Purkinje cell (primary cell): Measurements from ENCODE around the gene ATG2A. TPM values are rescaled to one million over a fixed set of nuclear protein-coding genes. Genes with fewer than 3 reads are reported as not detected.

ENCODE experiments used
- polyA plus RNA-seq: library from polyadenylated mRNA; unstranded; fragments of >200 nt; fragmentation: Nextera tagmentation; gene quantifications from 2 replicates; pipeline ENCODE4 v1.2.1, GENCODE V29; 2014

The ATG2A gene
- polyA plus RNA-seq = 0.70 and 0.73 TPM in 2 replicates

GRCh38 chr11:64916775-64917662 lies at the start of gene ATG2A:
Gene ATG2A (minus strand): TSS chr11:64917209. CDS start chr11:64917135, 74 bp downstream.

GRCh38 chr11:64935359-64936081 lies 18.5 kb upstream of the ATG2A start, which contains the start of gene GPHA2:
Gene GPHA2 (minus strand): TSS chr11:64935893. CDS start chr11:64935460, 433 bp downstream.

DNA sequence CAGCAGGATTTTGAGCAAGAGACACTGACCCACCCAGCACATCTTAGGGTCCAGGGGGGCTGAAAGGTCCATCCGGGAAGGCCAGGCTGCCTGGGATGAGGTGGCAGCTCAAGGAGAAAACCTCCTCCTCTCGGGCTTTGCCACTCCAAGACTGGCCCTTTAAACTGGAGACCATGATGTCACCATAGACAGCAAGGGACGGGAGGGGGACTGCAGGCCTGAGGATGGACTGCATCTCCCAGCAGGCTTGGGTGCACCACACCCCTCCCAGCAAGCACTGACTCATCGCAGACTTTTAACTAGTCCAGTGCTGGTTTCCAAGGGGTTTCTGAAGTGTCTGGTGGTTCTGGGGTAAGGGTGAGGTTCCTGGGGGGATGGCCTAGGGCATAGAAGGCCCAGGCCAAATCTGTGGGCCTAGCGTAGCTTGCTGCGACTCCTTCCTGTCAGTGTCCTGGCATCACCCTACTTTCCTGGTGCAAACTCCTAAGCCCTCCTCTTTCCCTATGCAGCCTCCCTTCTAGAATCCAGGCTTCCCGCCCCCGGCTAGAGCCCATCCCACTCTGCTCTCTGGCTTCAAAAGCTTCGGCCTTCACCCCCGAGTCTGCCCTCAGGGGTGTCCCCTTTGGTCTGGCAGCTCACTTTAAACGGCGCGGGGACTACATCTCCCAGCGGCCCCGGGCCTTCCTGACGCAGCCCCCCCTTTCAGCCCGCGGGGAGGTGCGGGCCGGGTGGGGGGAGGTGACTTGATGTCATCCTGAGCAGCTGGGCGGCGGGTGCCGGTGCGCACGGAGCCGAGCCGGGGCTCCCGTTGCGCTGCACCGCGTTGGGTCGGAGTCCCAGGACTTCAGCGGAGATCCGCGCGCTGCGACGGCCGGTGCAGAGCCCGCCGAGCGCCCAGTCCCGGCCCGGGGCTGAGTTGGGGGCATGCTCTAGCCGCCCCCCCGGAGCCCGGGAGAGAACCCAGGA lies 7.2 kb upstream of the ATG2A start, which contains the start of gene PPP2R5B:
Gene PPP2R5B, plus strand, starts transcription at position 746 of the 966 bp plus-strand sequence. CDS start 1,046 bp downstream, outside the sequence.

GRCh38 chr11:64878494-64879243 lies 38.3 kb downstream of the ATG2A start, which contains the start of gene EHD1:
Gene EHD1 (minus strand): TSS chr11:64878621. CDS start chr11:64878464, 157 bp downstream.

Other genes starting within 250 kb of the ATG2A start
- 1.7 and 3.1 TPM in 2 replicates for gene NRXN2, start 194.0 kb downstream of the ATG2A start, polyA plus RNA-seq
- 0.36 TPM in 1 of 2 replicates, not detected in the other for gene RASGRP2, start 173.1 kb downstream of the ATG2A start, polyA plus RNA-seq
- gene PYGM, start 157.2 kb downstream of the ATG2A start, polyA plus RNA-seq = 0.69 and 1.4 TPM in 2 replicates
- 20.3 and 21.6 TPM in 2 replicates for gene SF1, start 138.7 kb downstream of the ATG2A start, polyA plus RNA-seq
- 2.9 and 4.1 TPM in 2 replicates for gene MAP4K2, start 114.0 kb downstream of the ATG2A start, polyA plus RNA-seq
- 4.9 and 7.0 TPM in 2 replicates for gene MEN1, start 106.7 kb downstream of the ATG2A start, polyA plus RNA-seq
- gene CDC42BPG, start 72.6 kb downstream of the ATG2A start, polyA plus RNA-seq = not detected in 2 replicates
- 2.5 and 3.5 TPM in 2 replicates for gene EHD1, start 38.6 kb downstream of the ATG2A start, polyA plus RNA-seq
- 1.5 and 3.1 TPM in 2 replicates for gene PPP2R5B, start 7.5 kb upstream of the ATG2A start, polyA plus RNA-seq
- not detected in 2 replicates for gene GPHA2, start 18.7 kb upstream of the ATG2A start, polyA plus RNA-seq
- 3.6 and 3.8 TPM in 2 replicates for gene MAJIN, start 54.9 kb upstream of the ATG2A start, polyA plus RNA-seq
- gene BATF2, start 79.8 kb upstream of the ATG2A start, polyA plus RNA-seq = not detected in 2 replicates
- 42.7 and 68.3 TPM in 2 replicates for gene ARL2, start 97.0 kb upstream of the ATG2A start, polyA plus RNA-seq
- 4.7 and 7.0 TPM in 2 replicates for gene SNX15, start 110.2 kb upstream of the ATG2A start, polyA plus RNA-seq
- 1.3 and 3.6 TPM in 2 replicates for gene SAC3D1, start 124.0 kb upstream of the ATG2A start, polyA plus RNA-seq
- gene NAALADL1, start 141.3 kb upstream of the ATG2A start, polyA plus RNA-seq = not detected in 2 replicates
- 0.29 and 1.8 TPM in 2 replicates for gene CDCA5, start 166.8 kb upstream of the ATG2A start, polyA plus RNA-seq
- 11.0 and 14.9 TPM in 2 replicates for gene ZFPL1, start 167.0 kb upstream of the ATG2A start, polyA plus RNA-seq
- gene VPS51, start 179.0 kb upstream of the ATG2A start, polyA plus RNA-seq = 15.7 and 25.0 TPM in 2 replicates
- gene TM7SF2, start 194.7 kb upstream of the ATG2A start, polyA plus RNA-seq = 17.1 and 28.2 TPM in 2 replicates
- 0.19 and 1.9 TPM in 2 replicates for gene ZNHIT2, start 200.5 kb upstream of the ATG2A start, polyA plus RNA-seq
- 384 and 510 TPM in 2 replicates for gene FAU, start 204.9 kb upstream of the ATG2A start, polyA plus RNA-seq
- 8.6 and 13.7 TPM in 2 replicates for gene MRPL49, start 205.1 kb upstream of the ATG2A start, polyA plus RNA-seq
- 24.2 and 35.0 TPM in 2 replicates for gene SYVN1, start 217.3 kb upstream of the ATG2A start, polyA plus RNA-seq